ENCODE data around the gene NXPE4.

DNA sequence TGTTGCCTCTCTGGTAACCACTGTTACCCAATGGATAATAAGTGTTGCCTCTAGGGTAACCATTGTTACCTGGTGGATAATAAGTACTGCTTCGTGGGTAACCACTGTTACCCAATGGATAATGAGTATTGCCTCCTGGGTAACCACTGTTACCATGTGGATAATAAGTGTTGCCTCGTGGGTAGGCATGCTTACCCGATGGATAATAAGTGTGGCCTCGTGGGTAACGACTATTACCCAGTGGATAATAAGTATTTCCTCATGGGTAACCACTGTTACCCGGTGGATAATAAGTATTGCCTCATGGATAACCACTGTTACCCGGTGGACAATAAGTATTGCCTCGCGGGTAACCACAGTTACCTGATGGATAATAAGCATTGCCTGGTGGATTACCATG, 13.8 kb upstream of the NXPE4 start:
- TF ChIP-seq CTCF (conservative IDR thresholded peaks at IDR 0.05) = no peak
- no peak for TF ChIP-seq EZH2 (IDR thresholded peaks at IDR 0.05; ENCODE audit: low read depth)
